AG10803 (cell line): Measurements from ENCODE around the gene PIK3C2A.

Experiments
- DNase-seq: peaks from one replicate; pipeline ENCODE4 v3.0.0; 2010; ENCODE audit warnings: low read depth
- H3K4me3 ChIP-seq: 2 replicates; pipeline ENCODE4 v1.5.1; 2011; ENCODE audit warnings: mild to moderate bottlenecking, low read length, control low read depth
- CTCF ChIP-seq: conservative IDR thresholded peaks from 2 replicates; pipeline ENCODE4 v1.5.1; 2011; ENCODE audit warnings: mild to moderate bottlenecking, low read length, control low read depth, inconsistent platforms

The PIK3C2A gene

GRCh38 chr11:17184882-17185587, 22.8 kb downstream of the PIK3C2A start:
- no peak overlapping the region for H3K4me3 ChIP-seq
- no peak for TF ChIP-seq CTCF
- no peak for DNase-seq

GRCh38 chr11:17183836-17184235, 23.9 kb downstream of the PIK3C2A start:
- no peak for DNase-seq
- TF ChIP-seq CTCF, result no peak
- no peak overlapping the region for H3K4me3 ChIP-seq

- no peak overlapping the region for H3K4me3 ChIP-seq
- TF ChIP-seq CTCF, result no peak
- DNase-seq, result no peak
Measured at GRCh38 chr11:17179970-17180369, 27.8 kb downstream of the PIK3C2A start.

GRCh38 chr11:17173332-17173731, 34.5 kb downstream of the PIK3C2A start:
- no peak for TF ChIP-seq CTCF
- no peak overlapping the region for H3K4me3 ChIP-seq
- DNase-seq, result no peak

- H3K4me3 ChIP-seq, result no peak overlapping the region
- peak; percentile 22 for DNase-seq
- no peak for TF ChIP-seq CTCF
Measured at GRCh38 chr11:17171916-17172315, 35.9 kb downstream of the PIK3C2A start.

GRCh38 chr11:17171343-17171742, 36.4 kb downstream of the PIK3C2A start:
- TF ChIP-seq CTCF, result no peak
- DNase-seq, result peak; percentile 73
- H3K4me3 ChIP-seq, result no peak overlapping the region

- TF ChIP-seq CTCF, result no peak
- H3K4me3 ChIP-seq, result no peak overlapping the region
- DNase-seq, result no peak
Measured at GRCh38 chr11:17169876-17170275, 37.9 kb downstream of the PIK3C2A start.
